ENCODE measurements around the gene SYNPR.

The SYNPR gene

DNA sequence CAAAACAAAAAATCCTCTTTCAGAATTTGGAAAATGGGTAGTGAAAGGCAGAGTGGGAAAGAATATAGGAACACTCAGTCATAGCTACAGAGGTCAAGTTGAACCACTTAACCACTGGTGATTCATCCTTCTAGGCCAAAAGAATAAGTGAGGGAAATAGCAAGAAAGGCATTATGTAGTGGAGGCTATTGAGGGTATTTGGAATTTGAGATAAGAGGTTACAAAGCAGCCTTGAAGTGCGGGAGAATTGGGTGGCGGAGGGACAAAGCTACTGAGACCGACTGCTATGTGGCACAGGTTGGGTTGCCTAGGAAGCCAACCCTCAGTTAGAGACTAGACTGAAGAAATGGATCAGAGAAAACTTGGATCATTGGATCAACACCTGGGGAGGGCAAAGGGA, 109.5 kb downstream of the SYNPR start:
- no peak overlapping the region for H3K9ac ChIP-seq
- TF ChIP-seq CTCF (IDR thresholded peaks at IDR 0.05) = no peak
- H2AFZ ChIP-seq = no peak overlapping the region
- no peak overlapping the region for H3K4me2 ChIP-seq (ENCODE audit: low read length)
- no peaks in the 10 kb centered on the region for H3K36me3 ChIP-seq (ENCODE audit: control insufficient read depth, insufficient read depth, low read length)
- no peaks in the 10 kb centered on the region for H3K9me3 ChIP-seq (ENCODE audit: control insufficient read depth, low read length)
- no peak overlapping the region for H3K4me3 ChIP-seq (ENCODE audit: low read depth, low read length)
- no peaks in the 10 kb centered on the region for H3K79me2 ChIP-seq
- H3K4me1 ChIP-seq = no peaks in the 10 kb centered on the region
- no peaks in the 10 kb centered on the region for H3K27me3 ChIP-seq (ENCODE audit: control insufficient read depth, insufficient read depth, low read length)
- no peak overlapping the region for H3K27ac ChIP-seq

DNA sequence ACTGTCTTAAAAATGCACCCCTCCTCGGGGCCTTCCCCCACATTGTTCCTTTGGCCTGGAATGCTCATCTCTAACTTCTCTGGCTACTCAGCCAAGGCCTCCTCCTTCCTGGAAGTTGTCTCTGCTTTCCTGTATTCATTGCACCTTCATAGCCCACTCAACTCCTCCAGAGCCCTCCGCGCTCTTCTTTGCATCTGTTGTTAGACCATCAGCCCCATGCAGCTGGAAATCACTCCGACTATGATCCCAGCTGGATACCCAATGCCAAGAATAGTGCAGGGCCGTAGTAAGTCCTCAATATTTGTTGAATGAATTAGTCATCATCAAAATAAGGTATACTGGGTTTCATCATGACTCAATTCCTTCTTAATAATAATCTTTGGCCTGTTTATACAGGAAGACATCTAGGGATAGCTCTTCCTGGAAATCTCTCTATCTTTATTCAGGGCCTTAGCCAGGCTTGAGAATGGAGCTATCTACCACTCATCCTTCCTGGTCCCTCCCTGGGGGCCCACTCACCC, 112.7 kb downstream of the SYNPR start:
- H3K4me3 ChIP-seq (ENCODE audit: low read depth, low read length) = no peak overlapping the region
- H3K4me1 ChIP-seq = no peaks in the 10 kb centered on the region
- no peaks in the 10 kb centered on the region for H3K9me3 ChIP-seq (ENCODE audit: control insufficient read depth, low read length)
- no peak overlapping the region for H3K27ac ChIP-seq
- no peaks in the 10 kb centered on the region for H3K36me3 ChIP-seq (ENCODE audit: control insufficient read depth, insufficient read depth, low read length)
- TF ChIP-seq CTCF (IDR thresholded peaks at IDR 0.05) = no peak
- no peaks in the 10 kb centered on the region for H3K27me3 ChIP-seq (ENCODE audit: control insufficient read depth, insufficient read depth, low read length)
- no peak overlapping the region for H3K4me2 ChIP-seq (ENCODE audit: low read length)
- H3K9ac ChIP-seq = no peak overlapping the region
- H3K79me2 ChIP-seq = no peaks in the 10 kb centered on the region
- no peak overlapping the region for H2AFZ ChIP-seq

GRCh38 chr3:63395960-63396359, 117.9 kb downstream of the SYNPR start:
- Histone ChIP-seq H3K4me3 (ENCODE audit: low read depth, low read length) (no peak overlapping the region), H3K27ac (no peak overlapping the region), H3K9me3 (ENCODE audit: control insufficient read depth, low read length) (no peaks in the 10 kb centered on the region), H3K79me2 (no peaks in the 10 kb centered on the region), H3K4me1 (no peaks in the 10 kb centered on the region), H3K4me2 (ENCODE audit: low read length) (no peak overlapping the region), H2AFZ (no peak overlapping the region), H3K9ac (no peak overlapping the region), H3K36me3 (ENCODE audit: control insufficient read depth, insufficient read depth, low read length) (no peaks in the 10 kb centered on the region), H3K27me3 (ENCODE audit: control insufficient read depth, insufficient read depth, low read length) (no peaks in the 10 kb centered on the region)
- no peak for TF ChIP-seq CTCF (IDR thresholded peaks at IDR 0.05)

- Histone ChIP-seq H3K9me3 (ENCODE audit: control insufficient read depth, low read length) (no peaks in the 10 kb centered on the region), H2AFZ (no peak overlapping the region), H3K27me3 (ENCODE audit: control insufficient read depth, insufficient read depth, low read length) (no peaks in the 10 kb centered on the region), H3K79me2 (no peaks in the 10 kb centered on the region), H3K36me3 (ENCODE audit: control insufficient read depth, insufficient read depth, low read length) (no peaks in the 10 kb centered on the region), H3K9ac (no peak overlapping the region), H3K4me2 (ENCODE audit: low read length) (no peak overlapping the region), H3K27ac (no peak overlapping the region), H3K4me3 (ENCODE audit: low read depth, low read length) (no peak overlapping the region), H3K4me1 (no peaks in the 10 kb centered on the region)
- TF ChIP-seq CTCF (IDR thresholded peaks at IDR 0.05) = no peak
Observed at GRCh38 chr3:63400246-63400860, 122.2 kb downstream of the SYNPR start.

GRCh38 chr3:63405882-63406281, 127.8 kb downstream of the SYNPR start:
- Histone ChIP-seq H3K27ac (no peak overlapping the region), H3K79me2 (no peaks in the 10 kb centered on the region), H2AFZ (no peak overlapping the region), H3K36me3 (ENCODE audit: control insufficient read depth, insufficient read depth, low read length) (no peaks in the 10 kb centered on the region), H3K9me3 (ENCODE audit: control insufficient read depth, low read length) (no peaks in the 10 kb centered on the region), H3K27me3 (ENCODE audit: control insufficient read depth, insufficient read depth, low read length) (no peaks in the 10 kb centered on the region), H3K4me1 (no peaks in the 10 kb centered on the region), H3K4me3 (ENCODE audit: low read depth, low read length) (no peak overlapping the region), H3K9ac (no peak overlapping the region), H3K4me2 (ENCODE audit: low read length) (no peak overlapping the region)
- TF ChIP-seq CTCF (IDR thresholded peaks at IDR 0.05) = no peak
